A549 (cell line): ENCODE measurements around the gene LRRC61.

ENCODE experiments used
- EHF ChIP-seq: fragments of 250-450 bp; sonication (Bioruptor Pico); IDR thresholded peaks from 2 replicates; pipeline ENCODE4 v1.5.0; 2020; ENCODE audit warnings: mild to moderate bottlenecking
- ESRRA ChIP-seq: fragments of 150-350 bp; IDR thresholded peaks from 2 replicates; pipeline ENCODE4 v1.6.1; 2014; ENCODE audit warnings: mild to moderate bottlenecking, low read length, borderline replicate concordance
- HDAC2 ChIP-seq: fragments of 200-600 bp; sonication (generic); IDR thresholded peaks from 2 replicates; pipeline ENCODE4 v1.6.1; 2016
- MYC ChIP-seq: IDR thresholded peaks from 2 replicates; pipeline ENCODE4 v1.6.1; 2012; ENCODE audit warnings: mild to moderate bottlenecking, inconsistent platforms, low read length, improper control_type of control experiment, borderline replicate concordance
- POLR2A ChIP-seq: IDR thresholded peaks from 2 replicates; pipeline ENCODE4 v1.6.1; 2012; ENCODE audit warnings: mild to moderate bottlenecking, low read length
- RCOR1 ChIP-seq: fragments of 150-350 bp; IDR thresholded peaks from 2 replicates; pipeline ENCODE4 v1.6.1; 2014; ENCODE audit warnings: antibody characterized with exemption, low read length, low read depth
- TF ChIP-seq, protein P1 (sequence below): fragments of >200 bp; sonication (Bioruptor Twin); formaldehyde crosslinking; IDR thresholded peaks from 3 replicates; pipeline ENCODE4 v1.5.1; 2016
- TF ChIP-seq, protein P2 (sequence below): fragments of 200-600 bp; sonication (generic); IDR thresholded peaks from 2 replicates; pipeline ENCODE4 v1.6.1; 2016; ENCODE audit warnings: antibody characterized with exemption, mild to moderate bottlenecking, moderate library complexity
- TF ChIP-seq, protein P3 (sequence below): IDR thresholded peaks from 2 replicates; pipeline ENCODE4 v1.6.1; 2012

DNA sequence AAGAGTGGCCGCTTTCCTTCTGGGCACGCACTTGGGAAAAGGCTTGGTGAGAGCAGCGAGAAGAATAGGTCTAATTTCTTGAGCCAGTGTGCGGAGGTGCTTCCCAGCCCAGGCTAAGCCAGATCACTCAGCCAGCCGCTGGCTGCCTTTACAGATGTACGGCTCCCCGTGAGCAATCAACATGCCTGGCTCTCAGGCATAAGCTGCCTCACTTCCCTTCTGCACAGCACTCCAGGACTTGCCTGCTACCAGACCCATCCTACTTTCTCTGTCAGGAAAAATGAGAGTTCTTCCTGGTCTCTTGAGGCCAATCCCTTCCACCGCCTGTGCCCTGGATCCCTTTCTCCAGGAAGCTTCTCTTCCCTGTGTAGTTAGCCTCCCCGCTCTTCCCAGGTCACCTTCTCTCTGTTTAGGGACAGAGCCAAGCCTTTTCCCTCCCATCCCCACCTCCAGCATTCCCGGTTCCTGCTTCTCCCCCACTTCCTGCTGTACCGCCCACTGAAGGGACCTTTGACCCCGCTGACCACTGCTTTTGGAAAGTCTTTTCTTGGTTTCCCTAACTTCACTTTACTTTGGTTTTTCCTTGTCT is 1.3 kb downstream of the LRRC61 start:
- TF ChIP-seq ESRRA: no peak
- TF ChIP-seq, protein P1, sequence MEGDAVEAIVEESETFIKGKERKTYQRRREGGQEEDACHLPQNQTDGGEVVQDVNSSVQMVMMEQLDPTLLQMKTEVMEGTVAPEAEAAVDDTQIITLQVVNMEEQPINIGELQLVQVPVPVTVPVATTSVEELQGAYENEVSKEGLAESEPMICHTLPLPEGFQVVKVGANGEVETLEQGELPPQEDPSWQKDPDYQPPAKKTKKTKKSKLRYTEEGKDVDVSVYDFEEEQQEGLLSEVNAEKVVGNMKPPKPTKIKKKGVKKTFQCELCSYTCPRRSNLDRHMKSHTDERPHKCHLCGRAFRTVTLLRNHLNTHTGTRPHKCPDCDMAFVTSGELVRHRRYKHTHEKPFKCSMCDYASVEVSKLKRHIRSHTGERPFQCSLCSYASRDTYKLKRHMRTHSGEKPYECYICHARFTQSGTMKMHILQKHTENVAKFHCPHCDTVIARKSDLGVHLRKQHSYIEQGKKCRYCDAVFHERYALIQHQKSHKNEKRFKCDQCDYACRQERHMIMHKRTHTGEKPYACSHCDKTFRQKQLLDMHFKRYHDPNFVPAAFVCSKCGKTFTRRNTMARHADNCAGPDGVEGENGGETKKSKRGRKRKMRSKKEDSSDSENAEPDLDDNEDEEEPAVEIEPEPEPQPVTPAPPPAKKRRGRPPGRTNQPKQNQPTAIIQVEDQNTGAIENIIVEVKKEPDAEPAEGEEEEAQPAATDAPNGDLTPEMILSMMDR: no peak
- TF ChIP-seq POLR2A: no peak
- TF ChIP-seq, protein P2, sequence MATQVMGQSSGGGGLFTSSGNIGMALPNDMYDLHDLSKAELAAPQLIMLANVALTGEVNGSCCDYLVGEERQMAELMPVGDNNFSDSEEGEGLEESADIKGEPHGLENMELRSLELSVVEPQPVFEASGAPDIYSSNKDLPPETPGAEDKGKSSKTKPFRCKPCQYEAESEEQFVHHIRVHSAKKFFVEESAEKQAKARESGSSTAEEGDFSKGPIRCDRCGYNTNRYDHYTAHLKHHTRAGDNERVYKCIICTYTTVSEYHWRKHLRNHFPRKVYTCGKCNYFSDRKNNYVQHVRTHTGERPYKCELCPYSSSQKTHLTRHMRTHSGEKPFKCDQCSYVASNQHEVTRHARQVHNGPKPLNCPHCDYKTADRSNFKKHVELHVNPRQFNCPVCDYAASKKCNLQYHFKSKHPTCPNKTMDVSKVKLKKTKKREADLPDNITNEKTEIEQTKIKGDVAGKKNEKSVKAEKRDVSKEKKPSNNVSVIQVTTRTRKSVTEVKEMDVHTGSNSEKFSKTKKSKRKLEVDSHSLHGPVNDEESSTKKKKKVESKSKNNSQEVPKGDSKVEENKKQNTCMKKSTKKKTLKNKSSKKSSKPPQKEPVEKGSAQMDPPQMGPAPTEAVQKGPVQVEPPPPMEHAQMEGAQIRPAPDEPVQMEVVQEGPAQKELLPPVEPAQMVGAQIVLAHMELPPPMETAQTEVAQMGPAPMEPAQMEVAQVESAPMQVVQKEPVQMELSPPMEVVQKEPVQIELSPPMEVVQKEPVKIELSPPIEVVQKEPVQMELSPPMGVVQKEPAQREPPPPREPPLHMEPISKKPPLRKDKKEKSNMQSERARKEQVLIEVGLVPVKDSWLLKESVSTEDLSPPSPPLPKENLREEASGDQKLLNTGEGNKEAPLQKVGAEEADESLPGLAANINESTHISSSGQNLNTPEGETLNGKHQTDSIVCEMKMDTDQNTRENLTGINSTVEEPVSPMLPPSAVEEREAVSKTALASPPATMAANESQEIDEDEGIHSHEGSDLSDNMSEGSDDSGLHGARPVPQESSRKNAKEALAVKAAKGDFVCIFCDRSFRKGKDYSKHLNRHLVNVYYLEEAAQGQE: no peak
- TF ChIP-seq RCOR1: no peak
- TF ChIP-seq, protein P3, sequence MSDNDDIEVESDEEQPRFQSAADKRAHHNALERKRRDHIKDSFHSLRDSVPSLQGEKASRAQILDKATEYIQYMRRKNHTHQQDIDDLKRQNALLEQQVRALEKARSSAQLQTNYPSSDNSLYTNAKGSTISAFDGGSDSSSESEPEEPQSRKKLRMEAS: no peak
- no peak for TF ChIP-seq EHF
- no peak for TF ChIP-seq MYC
- TF ChIP-seq HDAC2: no peak
